Effector memory CD8-positive, alpha-beta T cell (primary cell): ENCODE results near the gene FIS1.
"Not testable (repeated sequence)": the region's sequence is repeated elsewhere in the genome, so short reads cannot be mapped to it uniquely, and the experiment has no call there.

Source experiments
- ATAC-seq: fragments of 150-1000 bp; cut with Tn5 transposase; replicated peaks from 2 replicates; pipeline ENCODE4 v1.10.0; 2021; ENCODE audit warnings: mild to moderate bottlenecking, moderate library complexity
- DNase-seq, 3 experiments: peaks; one replicate each; pipeline ENCODE4 v3.0.0; 2021
- H3K27ac Mint-ChIP-seq, 2 donors: one replicate each; pipeline ENCODE4 v1.8.0; 2022; ENCODE audit warnings: mild to moderate bottlenecking in 2 of 2, mixed read lengths in 2 of 2, moderate library complexity in 2 of 2
- H3K27me3 Mint-ChIP-seq, 2 donors: one replicate each; pipeline ENCODE4 v1.8.0; 2022; ENCODE audit warnings: mixed read lengths in 2 of 2
- H3K36me3 Mint-ChIP-seq: one replicate; pipeline ENCODE4 v1.8.0; 2022; ENCODE audit warnings: mild to moderate bottlenecking, moderate library complexity, mixed read lengths; ENCODE audit not compliant: insufficient read depth
- H3K4me1 Mint-ChIP-seq, 2 donors: one replicate each; pipeline ENCODE4 v1.8.0; 2022; ENCODE audit warnings: low read depth in 2 of 2, mixed read lengths in 2 of 2
- H3K4me3 Mint-ChIP-seq, 2 donors: one replicate each; pipeline ENCODE4 v1.8.0; 2022; ENCODE audit warnings: mild to moderate bottlenecking in 2 of 2, mixed read lengths in 2 of 2, moderate library complexity in 2 of 2
- H3K9me3 Mint-ChIP-seq, 2 donors: one replicate each; pipeline ENCODE4 v1.8.0; 2022; ENCODE audit warnings: mixed read lengths in 2 of 2

The FIS1 gene

DNA sequence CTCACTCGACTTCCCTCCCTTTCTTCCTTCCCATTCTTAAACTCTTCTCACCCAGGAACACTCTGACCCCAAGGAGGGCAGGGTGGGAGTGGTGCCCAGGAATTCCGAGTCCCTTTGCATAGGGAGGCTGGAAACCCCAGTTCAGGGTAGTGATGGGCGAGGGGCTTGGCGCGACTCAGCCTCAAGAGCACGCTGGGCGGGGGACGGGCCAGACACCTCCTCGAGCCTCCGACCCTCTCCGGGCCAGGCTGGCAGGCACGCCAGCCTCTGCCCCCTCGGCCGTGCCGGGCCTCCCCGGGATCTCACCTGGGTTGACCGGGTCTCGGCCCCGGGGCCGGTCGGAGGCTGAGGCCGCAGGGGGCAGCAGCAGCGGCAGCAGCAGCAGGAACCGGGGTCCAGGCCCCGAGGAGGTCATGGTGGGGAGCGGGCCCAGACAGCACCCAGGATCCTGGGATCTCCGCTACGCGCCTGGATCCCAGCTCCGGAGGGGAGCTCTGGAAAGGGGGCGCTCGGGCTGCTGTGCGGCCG is 28.0 kb downstream of the FIS1 start:
- no peak for ATAC-seq
- peak overlapping the region; percentile 95 for H3K4me3 Mint-ChIP-seq
- peak overlapping the region; percentile 65 to 98 for H3K27ac Mint-ChIP-seq

DNA sequence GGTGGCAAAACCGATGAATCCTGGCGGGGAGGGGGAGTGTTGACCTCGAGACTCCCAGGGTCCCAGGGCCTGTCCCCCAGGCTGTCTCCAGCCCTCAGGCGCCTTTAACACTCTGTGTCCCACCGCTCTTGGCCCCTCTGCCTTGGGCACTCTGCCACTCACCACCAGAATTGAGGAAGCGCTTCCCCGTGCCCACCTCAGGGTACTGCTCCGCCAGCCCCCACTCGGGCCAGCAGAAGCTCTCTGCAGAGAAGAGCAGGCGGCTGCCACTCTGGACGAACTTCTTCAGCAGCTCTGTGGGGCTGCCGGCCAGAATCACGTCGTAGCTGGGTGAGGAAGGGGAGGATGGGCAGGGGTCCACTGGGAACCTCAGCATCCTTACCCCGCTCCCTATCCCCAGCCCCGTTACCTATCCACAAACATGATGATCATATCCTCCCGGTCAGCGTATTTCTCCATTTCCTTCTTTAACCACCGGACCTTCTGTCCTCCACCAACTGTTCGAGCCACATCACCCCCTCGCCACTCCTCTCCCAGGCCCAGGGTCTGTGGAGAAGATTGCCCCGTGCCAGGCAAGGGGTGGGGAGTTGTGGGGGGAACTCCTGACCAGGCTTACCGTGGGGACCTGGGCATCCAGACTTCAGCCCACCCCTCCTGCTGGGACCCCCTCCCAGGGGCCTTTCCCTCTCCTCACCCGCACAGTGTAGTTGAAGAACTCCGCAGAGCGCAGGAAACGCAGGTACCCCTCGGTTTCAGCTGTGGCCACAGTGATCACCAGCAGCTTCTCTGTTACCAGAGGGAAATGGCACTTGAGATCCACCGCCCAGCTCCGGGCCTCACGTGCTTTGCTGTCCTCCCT is 28.7 kb downstream of the FIS1 start:
- Mint-ChIP-seq H3K9me3 (no peaks in the 10 kb centered on the region), H3K27me3 (no peaks in the 10 kb centered on the region), H3K4me1 (peaks cover 34 to 35% of the 10 kb centered on the region in 2 donors), H3K27ac (peak overlapping the region; percentile 65 to 98), H3K36me3 (peaks cover 35% of the 10 kb centered on the region), H3K4me3 (peak overlapping the region; percentile 95)
- DNase-seq (no peak), ATAC-seq (no peak)

More for the DNA sequence above, 28.0 kb downstream of the FIS1 start:
- Mint-ChIP-seq H3K27me3 (no peaks in the 10 kb centered on the region), H3K9me3 (no peaks in the 10 kb centered on the region), H3K4me1 (peaks cover 41 to 42% of the 10 kb centered on the region in 2 donors), H3K36me3 (peaks cover 39% of the 10 kb centered on the region)
- peak in 1 of 3 experiments; percentile 10 for DNase-seq

DNA sequence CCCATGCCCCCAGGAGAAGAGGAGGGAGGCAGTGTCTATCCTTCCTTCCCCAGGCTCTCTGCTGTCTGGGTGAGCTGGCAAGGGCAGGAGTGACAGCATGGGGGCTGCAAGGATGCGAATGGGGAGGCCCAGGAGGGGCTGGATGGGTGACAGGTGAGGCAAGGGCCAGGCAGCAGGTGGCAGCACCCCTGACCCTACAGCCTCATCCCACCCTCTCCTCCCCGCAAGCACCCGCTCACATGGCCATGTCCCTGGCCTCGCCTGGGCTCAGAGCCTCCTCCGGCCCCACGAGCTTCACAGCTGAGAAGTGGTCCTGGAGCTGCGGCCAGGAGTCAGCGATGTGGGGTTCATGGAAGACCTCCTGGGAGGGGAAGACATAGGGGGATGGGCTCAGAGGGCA is 32.9 kb downstream of the FIS1 start:
- peaks cover 35% of the 10 kb centered on the region for H3K36me3 Mint-ChIP-seq
- H3K9me3 Mint-ChIP-seq = no peaks in the 10 kb centered on the region
- no peaks in the 10 kb centered on the region for H3K27me3 Mint-ChIP-seq
- ATAC-seq = no peak
- no peak overlapping the region for H3K4me3 Mint-ChIP-seq
- H3K27ac Mint-ChIP-seq = no peak overlapping the region
- peaks cover 7 to 11% of the 10 kb centered on the region in 2 donors for H3K4me1 Mint-ChIP-seq
- no peak for DNase-seq

DNA sequence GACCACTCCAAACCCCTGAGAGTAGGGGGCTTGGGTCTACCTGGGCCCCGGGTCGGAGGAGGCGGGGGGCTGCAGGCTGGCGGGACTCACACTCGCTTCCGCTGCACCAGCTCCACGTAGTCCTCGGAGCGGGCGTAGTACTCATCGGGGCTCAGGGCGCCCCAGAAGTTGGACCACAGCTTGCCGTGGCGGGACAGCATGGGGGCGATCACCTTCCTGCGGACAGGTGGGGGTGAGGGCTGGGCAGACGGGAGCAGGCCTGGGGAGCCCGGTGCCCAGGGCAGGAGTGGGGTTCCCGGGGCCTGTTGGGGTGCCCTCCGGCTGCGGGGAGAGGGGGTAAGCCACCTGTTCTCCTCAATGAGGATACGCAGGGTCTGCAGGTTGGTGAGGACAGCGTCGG is 33.4 kb downstream of the FIS1 start:
- H3K27me3 Mint-ChIP-seq = no peaks in the 10 kb centered on the region
- no peaks in the 10 kb centered on the region for H3K9me3 Mint-ChIP-seq
- H3K4me3 Mint-ChIP-seq = no peak overlapping the region
- peaks cover 5 to 7% of the 10 kb centered on the region in 2 donors for H3K4me1 Mint-ChIP-seq
- no peak overlapping the region for H3K27ac Mint-ChIP-seq
- DNase-seq = no peak
- H3K36me3 Mint-ChIP-seq = peaks cover 33% of the 10 kb centered on the region
- ATAC-seq = no peak

DNA sequence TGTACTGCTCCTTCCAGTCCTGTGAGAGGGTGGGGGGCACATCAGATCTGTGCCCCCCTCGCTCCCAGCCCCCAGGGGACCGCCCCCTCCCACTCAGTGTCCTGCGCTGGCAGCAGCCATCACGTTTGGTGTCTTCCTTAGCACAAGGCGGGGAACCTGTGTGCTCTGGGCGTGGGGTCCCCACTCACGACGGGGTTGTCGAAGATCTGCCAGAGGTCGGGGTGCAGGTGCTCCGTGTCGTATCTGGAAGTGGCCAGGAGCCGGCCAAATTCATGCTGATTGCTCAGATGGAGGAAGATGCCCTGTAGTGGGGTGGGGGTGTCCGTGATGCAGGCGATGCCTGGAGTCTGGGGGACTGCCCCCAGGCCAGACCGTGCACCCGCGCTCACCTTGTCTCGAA is 34.7 kb downstream of the FIS1 start:
- no peak overlapping the region for H3K4me3 Mint-ChIP-seq
- H3K27ac Mint-ChIP-seq = no peak overlapping the region
- H3K27me3 Mint-ChIP-seq = no peaks in the 10 kb centered on the region
- H3K36me3 Mint-ChIP-seq = peaks cover 27% of the 10 kb centered on the region
- DNase-seq = no peak
- H3K9me3 Mint-ChIP-seq = no peaks in the 10 kb centered on the region
- peaks cover 0 to 2% of the 10 kb centered on the region in 2 donors for H3K4me1 Mint-ChIP-seq
- no peak for ATAC-seq

DNA sequence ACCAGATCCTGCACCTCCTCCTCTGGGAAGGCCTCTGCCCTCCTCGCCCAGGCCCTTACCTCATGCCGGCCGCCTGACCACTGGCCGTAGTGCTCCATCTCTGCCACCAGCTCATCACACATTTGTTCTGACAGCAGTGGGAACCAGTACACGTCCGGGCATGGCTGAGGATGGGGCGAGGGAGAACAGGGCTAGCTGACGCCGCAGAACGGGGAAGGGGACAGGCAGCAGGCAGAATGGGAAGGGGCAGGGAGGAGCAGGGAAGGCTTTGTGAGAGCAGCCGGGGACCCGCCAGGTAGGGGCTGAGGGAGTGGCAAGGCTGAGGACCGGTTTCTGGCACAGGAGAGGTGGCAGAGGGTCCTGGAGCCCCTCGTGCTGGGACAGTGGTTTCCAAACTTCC is 36.1 kb downstream of the FIS1 start:
- no peaks in the 10 kb centered on the region for H3K27me3 Mint-ChIP-seq
- H3K36me3 Mint-ChIP-seq = peaks cover 25% of the 10 kb centered on the region
- peaks cover 0 to 4% of the 10 kb centered on the region in 2 donors for H3K4me1 Mint-ChIP-seq
- ATAC-seq (no peak), DNase-seq (no peak)
- H3K9me3 Mint-ChIP-seq = no peaks in the 10 kb centered on the region
- H3K4me3 Mint-ChIP-seq = no peak overlapping the region
- H3K27ac Mint-ChIP-seq = no peak overlapping the region

DNA sequence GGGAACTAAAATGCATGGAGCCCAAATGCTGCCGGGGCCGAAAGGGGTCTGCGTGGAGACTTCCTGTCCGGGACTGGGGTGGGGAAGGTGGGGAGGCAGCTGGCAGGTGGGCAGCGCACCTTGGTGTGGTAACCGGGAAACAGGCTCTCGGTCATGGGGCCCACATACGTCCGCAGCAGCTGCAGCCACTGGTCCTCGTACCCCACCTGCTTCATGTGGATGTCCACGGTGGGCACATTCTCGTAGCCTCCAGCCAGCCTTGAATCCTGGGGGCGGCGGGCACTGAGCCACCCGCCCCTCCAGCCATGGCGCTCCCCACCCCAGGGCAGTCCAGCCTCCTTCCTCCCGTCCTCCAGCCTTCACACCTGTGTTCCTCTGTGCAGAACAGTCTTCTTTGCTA is 37.4 kb downstream of the FIS1 start:
- DNase-seq (no peak), ATAC-seq (no peak)
- H3K4me3 Mint-ChIP-seq = no peak overlapping the region
- peaks cover 21% of the 10 kb centered on the region for H3K36me3 Mint-ChIP-seq
- no peak overlapping the region for H3K27ac Mint-ChIP-seq
- peaks cover 0 to 5% of the 10 kb centered on the region in 2 donors for H3K4me1 Mint-ChIP-seq
- peaks cover 8 to 10% of the 10 kb centered on the region in 2 donors for H3K27me3 Mint-ChIP-seq
- no peaks in the 10 kb centered on the region for H3K9me3 Mint-ChIP-seq

DNA sequence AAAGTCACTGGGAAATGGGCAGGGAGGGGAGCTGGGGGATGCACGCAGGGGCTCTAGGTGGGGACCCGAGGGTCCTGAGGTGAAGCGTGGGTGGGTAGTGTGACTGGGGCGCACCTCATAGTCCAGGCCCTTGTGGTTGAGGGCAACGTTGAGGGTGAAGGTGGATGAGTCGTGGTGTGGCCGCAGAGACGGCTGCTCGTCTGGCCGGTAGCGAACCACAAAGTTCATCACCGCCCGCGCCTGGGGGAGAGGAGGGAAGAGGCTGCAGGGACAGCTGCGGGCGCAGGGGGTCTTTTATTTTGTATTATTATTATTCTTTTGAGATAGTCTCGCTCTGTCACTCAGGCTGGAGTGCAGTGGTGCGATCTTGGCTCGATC is 38.2 kb downstream of the FIS1 start:
- ATAC-seq = no peak
- Mint-ChIP-seq H3K27me3 (peaks cover 12 to 18% of the 10 kb centered on the region in 2 donors), H3K4me1 (peaks cover 0 to 5% of the 10 kb centered on the region in 2 donors), H3K27ac (no peak overlapping the region), H3K9me3 (no peaks in the 10 kb centered on the region), H3K4me3 (no peak overlapping the region), H3K36me3 (peaks cover 21% of the 10 kb centered on the region)
- DNase-seq = no peak

DNA sequence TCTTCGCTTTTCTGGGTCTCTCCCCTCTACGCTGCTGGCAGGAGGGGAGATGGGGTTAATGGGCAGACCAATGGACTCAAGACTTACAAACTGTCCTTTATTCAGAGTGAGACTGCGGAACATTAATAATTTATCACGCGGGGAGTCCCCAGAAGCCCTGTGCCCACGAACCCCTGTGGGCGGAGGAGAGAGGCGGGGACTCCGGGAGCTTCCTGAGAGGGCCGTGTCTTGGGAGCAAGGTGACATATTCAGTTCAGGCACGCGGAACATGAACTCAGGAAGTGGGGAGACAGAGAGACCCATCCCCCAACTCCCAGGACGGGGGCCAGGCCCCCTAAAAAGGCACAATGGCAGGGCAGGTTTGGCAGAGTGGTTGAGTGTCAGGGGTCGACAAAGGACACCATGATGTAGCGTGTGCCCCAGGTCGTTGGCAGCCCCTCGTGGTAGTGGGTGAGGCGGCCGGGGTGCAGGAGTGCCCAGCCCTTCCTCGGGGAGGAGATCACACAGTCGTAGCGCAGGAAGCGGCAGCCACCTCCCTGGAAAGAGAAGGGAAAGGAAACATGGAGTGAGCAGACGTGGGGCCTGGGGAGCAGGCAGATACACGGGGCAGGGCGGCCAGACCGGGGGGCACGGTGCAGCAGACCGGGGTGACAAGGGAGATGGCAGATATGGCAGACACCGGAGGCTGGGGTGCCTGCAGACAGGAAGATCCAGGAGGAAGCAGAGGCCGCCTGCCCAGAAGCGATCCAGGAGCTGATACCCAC is 38.8 kb downstream of the FIS1 start:
- H3K27me3 Mint-ChIP-seq = peaks cover 17 to 23% of the 10 kb centered on the region in 2 donors
- ATAC-seq (no peak), DNase-seq (no peak)
- peaks cover 0 to 5% of the 10 kb centered on the region in 2 donors for H3K4me1 Mint-ChIP-seq
- H3K27ac Mint-ChIP-seq = no peak overlapping the region
- no peak overlapping the region for H3K4me3 Mint-ChIP-seq
- no peaks in the 10 kb centered on the region for H3K9me3 Mint-ChIP-seq
- peaks cover 21% of the 10 kb centered on the region for H3K36me3 Mint-ChIP-seq

DNA sequence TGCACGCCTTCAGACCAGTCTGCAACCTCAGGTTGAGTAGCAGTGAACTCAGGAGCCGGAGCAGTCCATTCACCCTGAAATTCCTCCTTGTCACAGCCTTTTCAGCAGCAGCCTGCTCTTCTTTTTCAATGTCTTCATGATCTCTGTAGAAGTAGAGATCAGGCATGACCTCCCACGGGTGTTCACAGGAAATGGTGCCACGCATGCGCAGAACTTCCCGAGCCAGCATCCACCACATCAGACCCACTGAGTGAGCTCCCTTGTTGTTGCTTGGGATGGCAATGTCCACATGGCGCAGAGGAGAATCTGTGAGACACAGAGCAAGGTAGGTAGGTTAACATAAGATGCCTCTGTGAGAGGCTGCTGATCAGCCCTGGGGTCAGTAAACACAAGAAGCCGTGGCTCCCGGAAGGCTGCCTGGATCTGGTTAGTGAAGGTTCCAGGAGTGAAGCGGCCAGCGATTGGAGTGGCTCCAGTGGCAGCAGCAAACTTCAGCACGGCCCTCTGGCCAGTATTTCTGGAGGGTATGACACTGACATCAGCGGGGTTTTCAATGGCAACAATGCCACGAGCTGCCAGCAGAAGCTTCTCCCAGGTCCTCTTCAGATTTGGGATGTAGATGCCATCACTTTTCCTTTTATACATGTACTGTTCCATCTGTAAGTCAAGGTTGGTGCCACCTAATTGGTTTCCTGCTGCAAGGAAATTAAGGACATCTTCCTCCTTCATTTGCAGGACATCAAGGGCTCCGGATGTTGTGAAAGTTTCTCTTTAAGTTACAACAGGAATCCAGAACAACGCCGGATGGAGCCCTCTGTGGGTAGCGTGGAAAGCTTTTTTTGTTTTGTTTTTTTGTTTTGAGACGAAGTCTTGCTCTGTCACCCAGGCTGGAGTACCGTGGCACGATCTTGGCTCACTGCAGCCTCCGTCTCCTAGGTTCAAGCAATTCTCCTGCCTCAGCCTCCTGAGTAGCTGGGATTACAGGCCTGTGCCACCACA is 40.8 kb downstream of the FIS1 start:
- H3K4me3 Mint-ChIP-seq = peak overlapping the region in 1 of 2 donors; percentile 5
- H3K27ac Mint-ChIP-seq = peak overlapping the region in 1 of 2 donors; percentile 15
- not testable (repeated sequence) for DNase-seq, H3K9me3 Mint-ChIP-seq, H3K4me1 Mint-ChIP-seq, ATAC-seq, H3K36me3 Mint-ChIP-seq
- peaks cover 29 to 42% of the 10 kb centered on the region in 2 donors for H3K27me3 Mint-ChIP-seq

DNA sequence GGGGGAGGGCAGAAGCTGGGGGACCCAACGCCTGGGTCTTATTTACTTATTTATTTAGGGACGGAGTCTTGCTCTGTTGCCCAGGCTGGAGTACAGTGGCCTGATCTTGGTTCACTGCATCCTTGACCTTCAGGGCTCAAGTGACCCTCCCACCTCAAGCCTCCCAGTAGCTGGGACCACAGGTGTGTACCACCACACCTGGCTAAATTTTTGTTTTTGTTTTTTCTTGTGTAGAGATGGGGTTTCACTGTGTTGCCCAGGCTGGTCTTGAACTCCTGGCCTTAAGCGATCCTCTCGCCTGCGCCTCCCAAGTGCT is 42.3 kb downstream of the FIS1 start:
- H3K4me1 Mint-ChIP-seq = peaks cover 0 to 10% of the 10 kb centered on the region in 2 donors
- H3K36me3 Mint-ChIP-seq = no peaks in the 10 kb centered on the region
- ATAC-seq (no peak), DNase-seq (no peak)
- peaks cover 29 to 51% of the 10 kb centered on the region in 2 donors for H3K27me3 Mint-ChIP-seq
- no peaks in the 10 kb centered on the region for H3K9me3 Mint-ChIP-seq
- peak overlapping the region; percentile 13 to 18 for H3K4me3 Mint-ChIP-seq
- H3K27ac Mint-ChIP-seq = no peak overlapping the region

DNA sequence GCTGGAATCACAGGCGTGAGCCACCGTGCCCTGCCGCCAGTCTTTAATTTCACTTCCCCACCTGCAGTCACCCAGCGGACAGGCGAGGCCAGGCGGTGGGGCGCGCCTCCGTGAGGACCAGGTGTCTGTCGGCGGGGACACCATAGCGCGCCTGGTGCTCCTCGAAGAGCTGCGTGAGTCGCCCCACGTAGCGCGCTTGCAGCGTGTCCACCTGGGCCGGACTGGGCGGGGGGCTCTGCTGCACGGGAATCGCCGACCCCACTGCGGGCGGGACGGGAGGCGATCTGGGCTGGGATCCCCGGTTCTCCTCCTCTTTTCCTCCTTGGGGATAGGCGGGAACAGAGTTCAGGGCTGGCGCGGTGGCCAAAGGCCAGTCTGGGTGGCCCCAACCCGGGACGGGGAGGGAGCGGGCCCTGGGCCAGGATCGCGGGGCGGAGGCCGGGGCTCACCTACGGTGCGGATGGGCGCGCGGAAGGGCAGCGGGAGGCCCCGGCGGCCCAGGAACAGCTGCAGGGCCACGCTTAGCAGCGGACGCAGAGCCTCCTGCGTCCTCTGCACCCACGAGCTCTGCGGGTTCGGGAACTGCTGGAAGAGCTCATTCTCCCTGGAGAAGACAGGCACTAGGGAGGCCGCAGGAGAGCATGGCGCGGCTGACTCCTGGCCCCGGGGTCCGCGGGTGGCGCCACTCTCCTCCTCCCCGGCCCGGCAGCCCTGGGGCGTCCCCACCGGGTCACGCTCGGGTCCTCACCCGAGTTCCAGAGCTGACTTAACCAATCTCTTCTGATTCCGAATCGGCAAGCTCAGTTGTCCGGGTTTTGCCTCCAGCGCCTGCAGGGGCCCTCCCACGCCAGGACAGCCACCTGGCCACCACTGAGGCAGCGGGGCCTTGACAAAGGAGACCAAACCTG is 42.9 kb downstream of the FIS1 start:
- Mint-ChIP-seq H3K9me3 (no peaks in the 10 kb centered on the region), H3K27ac (no peak overlapping the region), H3K4me1 (peaks cover 0 to 10% of the 10 kb centered on the region in 2 donors), H3K27me3 (peaks cover 29 to 51% of the 10 kb centered on the region in 2 donors), H3K4me3 (peak overlapping the region; percentile 27 to 63), H3K36me3 (no peaks in the 10 kb centered on the region)
- ATAC-seq (peak; percentile 41), DNase-seq (no peak)
